ENCODE measurements around the gene SEC23IP.

Gene SEC23IP

GRCh38 chr10:119973281-119973680 is 80.8 kb downstream of the SEC23IP start:
- H3K4me3 ChIP-seq (ENCODE audit: low read depth, low read length) = no peak overlapping the region
- TF ChIP-seq CTCF (IDR thresholded peaks at IDR 0.05; ENCODE audit: insufficient read depth, low read depth, low read length, missing control alignments) = no peak
- DNase-seq (ENCODE audit: low read depth) = peak; percentile 24

GRCh38 chr10:119976421-119976820 is 83.9 kb downstream of the SEC23IP start:
- H3K4me3 ChIP-seq (ENCODE audit: low read depth, low read length) = no peak overlapping the region
- no peak for DNase-seq (ENCODE audit: low read depth)
- TF ChIP-seq CTCF (IDR thresholded peaks at IDR 0.05; ENCODE audit: insufficient read depth, low read depth, low read length, missing control alignments) = no peak

- no peak overlapping the region for H3K4me3 ChIP-seq (ENCODE audit: low read depth, low read length)
- no peak for TF ChIP-seq CTCF (IDR thresholded peaks at IDR 0.05; ENCODE audit: insufficient read depth, low read depth, low read length, missing control alignments)
- no peak for DNase-seq (ENCODE audit: low read depth)
These were observed 88.6 kb downstream of the SEC23IP start for GRCh38 chr10:119980956-119981750.

- DNase-seq (ENCODE audit: low read depth) = no peak
- no peak overlapping the region for H3K4me3 ChIP-seq (ENCODE audit: low read depth, low read length)
- no peak for TF ChIP-seq CTCF (IDR thresholded peaks at IDR 0.05; ENCODE audit: insufficient read depth, low read depth, low read length, missing control alignments)
These were observed 89.3 kb downstream of the SEC23IP start for GRCh38 chr10:119981826-119982225.

- DNase-seq (ENCODE audit: low read depth) = no peak
These were observed 95.8 kb downstream of the SEC23IP start for GRCh38 chr10:119988333-119988732.

GRCh38 chr10:119989966-119990365 is 97.4 kb downstream of the SEC23IP start:
- H3K4me3 ChIP-seq (ENCODE audit: low read depth, low read length) = no peak overlapping the region
- no peak for TF ChIP-seq CTCF (IDR thresholded peaks at IDR 0.05; ENCODE audit: insufficient read depth, low read depth, low read length, missing control alignments)
- no peak for DNase-seq (ENCODE audit: low read depth)

More at GRCh38 chr10:119988333-119988732, 95.8 kb downstream of the SEC23IP start:
- no peak for TF ChIP-seq CTCF (IDR thresholded peaks at IDR 0.05; ENCODE audit: insufficient read depth, low read depth, low read length, missing control alignments)
- H3K4me3 ChIP-seq (ENCODE audit: low read depth, low read length) = no peak overlapping the region

- no peak for DNase-seq (ENCODE audit: low read depth)
- no peak for TF ChIP-seq CTCF (IDR thresholded peaks at IDR 0.05; ENCODE audit: insufficient read depth, low read depth, low read length, missing control alignments)
- no peak overlapping the region for H3K4me3 ChIP-seq (ENCODE audit: low read depth, low read length)
These were observed 98.5 kb downstream of the SEC23IP start for GRCh38 chr10:119991066-119991465.

Measured in GM12865 (cell line).